Hematopoietic multipotent progenitor cell treated with erythropoietin and hydrocortisone succinate and interleukin-3 and kit ligand, for 6 days (in vitro differentiated cells): ENCODE measurements around the gene LAPTM4A.

Source experiments
- DNase-seq: peaks from one replicate; pipeline ENCODE4 v3.0.0-alpha.2; 2015

LAPTM4A gene

DNA sequence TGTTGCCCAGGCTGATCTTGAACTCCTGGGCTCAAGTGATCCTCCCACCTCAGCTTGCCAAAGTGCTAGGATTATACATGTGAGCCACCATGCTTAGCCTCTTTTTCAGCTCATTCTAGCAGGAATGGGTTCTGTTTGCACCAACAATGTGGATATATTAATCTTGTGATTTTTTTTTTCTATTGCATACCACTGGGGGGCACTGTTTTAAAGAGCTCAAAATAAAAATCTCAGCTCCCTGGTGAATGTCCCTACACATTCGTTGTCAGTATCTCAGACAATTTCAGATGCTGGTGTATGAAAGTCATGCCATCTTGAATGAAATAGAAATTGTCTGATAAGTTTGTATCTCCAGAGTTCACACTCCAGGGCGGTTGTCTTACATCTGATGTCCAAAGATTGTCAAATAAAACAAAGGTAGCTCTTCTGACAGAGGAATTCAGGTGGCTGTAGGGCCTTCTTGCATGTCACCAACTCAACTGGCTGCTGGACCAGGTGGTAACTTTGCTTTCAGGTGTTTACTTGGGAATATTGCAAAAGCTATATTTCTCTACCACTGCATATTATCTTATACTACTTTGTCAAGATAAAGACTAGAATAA, 35.8 kb downstream of the LAPTM4A start:
- DNase-seq, result peak; percentile 77

DNA sequence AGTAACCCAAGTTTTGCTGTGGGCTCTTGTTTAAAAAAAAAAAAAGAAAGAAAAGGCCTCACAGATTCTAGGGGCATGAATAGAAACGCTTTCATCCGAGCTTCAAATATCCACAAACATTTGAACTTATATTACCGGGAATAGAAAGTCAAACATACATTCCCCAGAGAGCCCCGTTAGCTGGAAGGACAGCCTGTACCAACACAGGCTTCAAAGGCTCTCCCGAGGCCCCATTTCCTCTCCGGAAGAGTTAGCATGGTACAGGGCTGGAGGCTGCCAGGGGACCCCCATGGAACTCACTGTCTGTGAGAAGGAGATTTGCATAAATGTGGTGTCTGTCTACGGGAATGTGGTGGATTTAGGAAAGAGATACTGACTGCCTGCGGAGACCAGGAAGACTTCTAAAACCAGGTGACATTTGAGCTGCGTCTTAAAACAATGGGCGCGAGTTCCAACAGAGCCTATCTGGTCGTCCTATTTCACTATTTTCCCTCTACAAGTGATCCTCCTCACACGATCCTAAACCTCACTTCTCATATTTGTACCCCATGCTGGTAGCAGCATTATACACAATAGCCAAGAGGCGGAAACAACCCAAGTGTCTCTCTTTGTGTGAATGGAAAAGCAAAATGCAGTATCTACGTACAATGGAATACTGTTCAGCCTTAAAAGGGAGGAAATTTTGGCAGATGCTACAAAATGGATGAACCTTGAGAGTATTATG, 38.1 kb downstream of the LAPTM4A start:
- DNase-seq, result no peak

DNA sequence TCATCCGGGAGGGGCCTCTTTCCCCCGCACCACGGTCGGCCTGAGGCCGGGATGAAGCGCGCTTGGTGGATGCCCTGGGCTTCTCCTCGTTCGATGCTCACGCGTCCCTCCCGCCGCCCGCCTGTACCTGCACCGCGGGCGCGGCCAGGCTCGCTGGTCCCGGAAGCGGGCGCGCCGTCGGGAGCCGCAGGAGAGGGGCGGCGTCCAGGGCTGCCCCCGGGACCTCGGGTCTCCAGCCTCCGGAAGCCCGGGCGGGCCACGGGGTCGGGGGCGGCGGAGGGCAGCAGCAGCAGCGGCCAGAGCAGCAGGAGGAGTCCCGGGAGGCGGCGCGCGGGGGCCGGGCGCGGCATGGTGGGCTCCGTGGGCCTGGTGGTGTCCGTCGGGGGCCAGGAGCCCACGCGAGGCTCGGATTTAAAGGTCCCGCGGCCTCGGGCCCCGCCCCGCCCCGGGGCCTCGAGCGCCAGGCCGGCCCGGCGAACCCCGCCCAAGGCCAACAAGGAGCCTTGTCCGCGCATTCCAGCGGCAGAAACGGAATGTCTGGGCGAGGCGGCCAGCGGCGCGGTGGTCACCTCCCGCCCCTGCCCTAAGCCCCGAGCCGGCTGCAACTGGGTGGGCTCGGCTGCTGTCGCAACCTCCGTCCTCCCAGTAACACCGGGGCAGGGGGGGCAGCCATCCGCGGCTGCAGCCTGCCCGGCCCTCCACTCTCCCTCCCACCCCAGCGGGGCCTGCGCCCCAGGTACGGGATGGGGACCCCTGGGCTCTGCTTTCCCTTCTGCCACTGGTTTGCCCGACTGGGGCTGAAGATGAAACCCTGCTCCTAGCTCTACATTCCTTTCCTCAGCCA, 38.9 kb downstream of the LAPTM4A start, which contains the start of gene MATN3:
MATN3 (minus strand) TSS at position 387 of the 844 bp plus-strand sequence; CDS start at position 350, 37 bp downstream.
- DNase-seq, result no peak

DNA sequence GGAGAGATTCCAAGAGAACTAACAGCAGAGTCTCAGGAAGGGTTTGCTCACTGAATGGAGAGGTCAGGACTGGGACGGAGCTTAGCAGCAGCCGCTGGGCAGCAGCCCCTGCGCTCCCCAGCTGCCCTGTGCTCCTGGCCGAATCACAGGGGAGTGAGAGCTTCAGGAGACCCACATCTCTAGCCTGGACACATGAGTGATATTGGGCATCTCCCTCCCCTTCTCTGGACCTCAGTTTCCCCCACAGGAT, 39.5 kb downstream of the LAPTM4A start:
- DNase-seq, result no peak

DNA sequence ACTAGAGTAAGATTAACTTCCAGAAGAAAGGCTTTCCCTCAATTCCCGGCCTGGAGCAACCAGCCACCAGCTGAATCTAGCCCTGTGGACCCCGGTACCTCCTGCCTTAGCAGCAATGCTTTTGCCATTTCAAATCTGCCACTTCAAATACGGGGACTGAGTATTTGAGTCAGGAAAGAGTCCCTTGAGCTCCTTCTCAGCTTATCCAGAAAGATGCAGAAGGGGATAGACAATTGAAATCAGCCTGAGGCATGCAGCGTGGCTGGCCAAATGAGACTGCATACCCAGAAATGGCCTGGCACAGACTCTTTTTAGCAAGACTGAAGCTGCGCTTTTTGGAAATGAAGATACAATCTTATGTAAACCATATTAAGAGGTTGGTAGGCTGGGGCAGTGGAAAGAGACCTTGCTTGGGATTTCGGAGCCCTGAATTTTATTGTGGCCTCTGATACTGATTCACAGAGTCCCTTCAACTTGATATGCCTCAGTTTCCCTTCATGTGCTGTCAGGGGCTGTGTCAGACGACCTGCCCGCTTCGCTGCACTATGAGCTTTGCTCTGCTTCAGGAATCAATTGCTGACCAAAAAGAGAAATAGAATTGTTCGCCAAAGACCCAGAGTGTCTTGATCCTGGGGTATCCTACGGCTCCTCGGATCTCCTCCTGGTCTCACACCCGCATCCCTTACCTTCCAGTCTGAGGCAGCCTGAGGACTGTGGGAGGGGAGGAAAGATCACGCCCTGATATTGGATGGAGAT, 40.0 kb downstream of the LAPTM4A start:
- no peak for DNase-seq

- DNase-seq, result no peak
Measured at GRCh38 chr2:20008703-20009102, 42.7 kb downstream of the LAPTM4A start.

DNA sequence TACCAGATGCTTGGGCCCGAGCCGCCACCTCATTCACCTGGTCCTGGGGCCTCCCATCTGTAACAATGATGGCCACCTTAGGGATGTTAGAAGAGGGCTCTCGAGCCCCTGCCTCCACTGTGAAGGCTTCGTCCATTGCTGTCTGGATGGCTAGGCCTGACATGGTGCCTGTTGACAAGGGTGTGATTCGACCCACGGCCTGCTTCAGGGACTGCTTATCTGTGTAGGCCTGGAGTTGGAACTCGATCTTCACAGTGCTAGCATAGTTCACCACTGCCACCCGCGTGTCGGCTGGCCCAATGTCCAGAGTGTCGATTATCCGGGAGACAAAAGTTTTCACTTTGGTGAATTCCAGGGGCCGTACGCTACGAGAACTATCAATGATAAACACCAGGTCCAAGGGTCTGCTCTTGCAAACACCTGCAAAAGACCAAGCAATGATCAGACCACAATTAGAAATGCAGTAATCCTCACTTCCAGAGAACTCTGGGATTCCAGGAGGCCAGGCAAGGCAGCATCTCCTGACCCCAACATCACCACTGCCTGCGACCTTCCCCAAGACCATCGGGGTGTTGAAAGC, 45.4 kb downstream of the LAPTM4A start:
- DNase-seq, result no peak

- no peak for DNase-seq
Measured at GRCh38 chr2:20005067-20005627, 46.3 kb downstream of the LAPTM4A start.

DNA sequence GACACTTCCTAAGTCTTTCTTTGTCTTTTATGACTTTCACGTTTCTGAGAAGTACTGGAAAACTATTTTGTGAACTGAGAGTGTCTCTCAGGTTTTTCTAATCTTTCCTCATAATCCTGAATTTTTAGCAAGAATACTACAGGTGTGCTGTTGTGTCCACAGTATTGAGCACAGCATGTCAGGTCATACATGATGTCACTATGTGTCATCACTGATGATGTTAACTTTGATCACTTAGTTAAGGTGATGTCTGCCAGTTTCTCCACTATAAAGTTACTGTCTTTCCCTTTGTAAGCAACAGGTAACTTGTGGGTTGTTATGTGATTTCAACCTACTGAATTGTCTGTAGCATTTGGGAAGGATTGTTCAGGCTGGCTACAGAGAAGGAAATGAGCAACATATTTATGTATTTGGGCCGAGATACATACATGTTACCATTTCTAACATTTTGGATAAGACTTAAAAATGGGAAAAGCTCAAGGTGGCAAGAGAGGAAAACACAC, 50.0 kb downstream of the LAPTM4A start:
- DNase-seq, result no peak

DNA sequence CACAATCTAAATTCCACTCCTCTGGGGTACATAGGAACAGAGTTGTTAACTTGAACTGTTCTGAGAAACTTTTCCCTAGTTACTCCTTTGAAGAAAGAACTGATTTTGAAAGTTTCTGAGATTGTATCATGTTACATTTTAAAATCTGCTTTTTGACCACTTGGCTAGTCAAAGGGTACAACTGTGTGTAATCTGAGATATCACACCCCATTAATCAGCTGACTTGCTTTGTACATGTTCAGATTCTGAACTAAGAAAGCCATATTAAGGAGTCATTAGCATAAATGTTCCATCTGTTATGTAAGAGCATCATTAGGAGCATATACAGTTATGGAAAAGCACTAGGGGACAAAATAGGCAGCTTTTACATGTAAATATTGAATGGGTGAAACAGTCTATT, 57.7 kb downstream of the LAPTM4A start:
- no peak for DNase-seq

GRCh38 chr2:19991895-19992294, 59.5 kb downstream of the LAPTM4A start:
- DNase-seq, result no peak

GRCh38 chr2:19990416-19990728, 61.1 kb downstream of the LAPTM4A start:
- DNase-seq, result no peak

GRCh38 chr2:19989667-19990415, 61.6 kb downstream of the LAPTM4A start, which contains the start of gene WDR35:
Gene WDR35 (minus strand): TSS chr2:19990105. CDS start chr2:19990015, 90 bp downstream.
- peak; percentile 94 for DNase-seq

GRCh38 chr2:19989342-19989666, 62.1 kb downstream of the LAPTM4A start:
- DNase-seq, result no peak

GRCh38 chr2:19988600-19988999, 62.8 kb downstream of the LAPTM4A start:
- DNase-seq, result no peak

- no peak for DNase-seq
Measured at GRCh38 chr2:19987936-19988335, 63.5 kb downstream of the LAPTM4A start.
